Measurements from ENCODE around the gene POU2F2. TPM values are rescaled to one million over a fixed set of nuclear protein-coding genes. Genes with fewer than 3 reads are reported as not detected.

POU2F2 gene
- total RNA-seq, 1 donor from 2014 or later, result 1.6 TPM

GRCh38 chr19:42151782-42152684 lies 19.8 kb upstream of the POU2F2 start:
- peak overlapping the region; percentile 69 for H3K27ac Mint-ChIP-seq
- H3K36me3 Mint-ChIP-seq (ENCODE audit: insufficient read depth), result no peaks in the 10 kb centered on the region
- peak; percentile 39 for DNase-seq (ENCODE audit: low spot score, unreplicated experiment)
- H3K27me3 Mint-ChIP-seq, result peaks cover 63% of the 10 kb centered on the region
- no peak overlapping the region for H3K4me3 Mint-ChIP-seq (ENCODE audit: low read depth)
- no peaks in the 10 kb centered on the region for H3K9me3 Mint-ChIP-seq (ENCODE audit: low read depth)
- peaks cover 31% of the 10 kb centered on the region for H3K4me1 Mint-ChIP-seq (ENCODE audit: low read depth)
- TF ChIP-seq, protein P1, sequence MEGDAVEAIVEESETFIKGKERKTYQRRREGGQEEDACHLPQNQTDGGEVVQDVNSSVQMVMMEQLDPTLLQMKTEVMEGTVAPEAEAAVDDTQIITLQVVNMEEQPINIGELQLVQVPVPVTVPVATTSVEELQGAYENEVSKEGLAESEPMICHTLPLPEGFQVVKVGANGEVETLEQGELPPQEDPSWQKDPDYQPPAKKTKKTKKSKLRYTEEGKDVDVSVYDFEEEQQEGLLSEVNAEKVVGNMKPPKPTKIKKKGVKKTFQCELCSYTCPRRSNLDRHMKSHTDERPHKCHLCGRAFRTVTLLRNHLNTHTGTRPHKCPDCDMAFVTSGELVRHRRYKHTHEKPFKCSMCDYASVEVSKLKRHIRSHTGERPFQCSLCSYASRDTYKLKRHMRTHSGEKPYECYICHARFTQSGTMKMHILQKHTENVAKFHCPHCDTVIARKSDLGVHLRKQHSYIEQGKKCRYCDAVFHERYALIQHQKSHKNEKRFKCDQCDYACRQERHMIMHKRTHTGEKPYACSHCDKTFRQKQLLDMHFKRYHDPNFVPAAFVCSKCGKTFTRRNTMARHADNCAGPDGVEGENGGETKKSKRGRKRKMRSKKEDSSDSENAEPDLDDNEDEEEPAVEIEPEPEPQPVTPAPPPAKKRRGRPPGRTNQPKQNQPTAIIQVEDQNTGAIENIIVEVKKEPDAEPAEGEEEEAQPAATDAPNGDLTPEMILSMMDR (IDR thresholded peaks at IDR 0.05; ENCODE audit: unreplicated experiment), result no peak

DNA sequence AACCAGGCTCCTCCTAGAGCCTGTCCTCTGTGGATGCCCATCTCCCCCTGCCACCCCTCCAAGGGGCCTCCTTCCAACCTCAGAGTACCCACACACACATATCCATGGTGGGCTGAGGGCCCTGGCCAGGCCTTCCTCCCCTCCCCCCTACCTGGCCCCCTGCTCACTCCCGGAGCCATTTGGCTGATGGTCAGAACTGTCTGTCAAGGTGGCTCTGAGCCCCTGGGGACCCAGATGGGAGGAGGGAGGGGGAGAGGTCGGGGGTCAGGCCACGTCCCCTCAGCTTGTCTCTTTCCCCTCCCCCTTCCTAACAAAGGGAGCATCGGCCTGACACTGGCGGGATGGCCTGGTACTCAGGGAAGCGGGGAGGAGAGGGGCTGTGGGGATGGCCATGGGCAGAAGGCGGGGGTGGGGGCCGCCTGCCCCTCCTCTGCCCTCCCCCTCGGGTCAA lies 18.7 kb upstream of the POU2F2 start:
- Mint-ChIP-seq H3K4me3 (ENCODE audit: low read depth) (no peak overlapping the region), H3K27ac (no peak overlapping the region), H3K27me3 (peaks cover 66% of the 10 kb centered on the region), H3K9me3 (ENCODE audit: low read depth) (no peaks in the 10 kb centered on the region), H3K4me1 (ENCODE audit: low read depth) (peaks cover 31% of the 10 kb centered on the region), H3K36me3 (ENCODE audit: insufficient read depth) (no peaks in the 10 kb centered on the region)
- no peak for DNase-seq (ENCODE audit: low spot score, unreplicated experiment)
- TF ChIP-seq, protein P1 (IDR thresholded peaks at IDR 0.05; ENCODE audit: unreplicated experiment), result no peak

DNA sequence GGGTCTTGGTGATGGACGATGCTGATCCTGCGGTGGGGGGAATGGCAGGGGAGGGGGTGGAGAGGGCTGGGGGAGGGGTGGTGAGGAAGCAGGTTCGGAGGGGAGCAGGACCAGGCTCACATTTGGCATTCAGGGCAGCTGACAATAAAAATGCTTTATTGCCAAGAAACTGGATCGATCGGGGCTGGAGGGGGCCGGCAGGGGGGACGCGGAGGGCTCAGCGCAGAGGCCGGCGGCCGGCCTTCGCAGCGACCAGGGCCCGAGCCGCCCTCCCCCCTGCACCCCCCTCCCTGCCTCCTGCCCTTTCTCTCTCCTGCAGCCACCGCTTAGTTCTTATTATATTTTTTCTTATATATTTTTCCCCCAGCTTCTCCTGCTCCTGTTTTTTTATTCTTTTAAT lies 18.1 kb upstream of the POU2F2 start:
- Mint-ChIP-seq H3K4me3 (ENCODE audit: low read depth) (no peak overlapping the region), H3K4me1 (ENCODE audit: low read depth) (peaks cover 31% of the 10 kb centered on the region), H3K27ac (no peak overlapping the region), H3K36me3 (ENCODE audit: insufficient read depth) (no peaks in the 10 kb centered on the region), H3K9me3 (ENCODE audit: low read depth) (no peaks in the 10 kb centered on the region), H3K27me3 (peaks cover 63% of the 10 kb centered on the region)
- TF ChIP-seq, protein P1 (IDR thresholded peaks at IDR 0.05; ENCODE audit: unreplicated experiment), result no peak
- DNase-seq (ENCODE audit: low spot score, unreplicated experiment), result no peak

- Mint-ChIP-seq H3K27me3 (peaks cover 60% of the 10 kb centered on the region), H3K36me3 (ENCODE audit: insufficient read depth) (no peaks in the 10 kb centered on the region), H3K4me1 (ENCODE audit: low read depth) (peaks cover 31% of the 10 kb centered on the region), H3K4me3 (ENCODE audit: low read depth) (no peak overlapping the region), H3K9me3 (ENCODE audit: low read depth) (no peaks in the 10 kb centered on the region), H3K27ac (no peak overlapping the region)
- TF ChIP-seq, protein P1 (IDR thresholded peaks at IDR 0.05; ENCODE audit: unreplicated experiment), result no peak
- no peak for DNase-seq (ENCODE audit: low spot score, unreplicated experiment)
Observed at GRCh38 chr19:42149447-42150202, 17.4 kb upstream of the POU2F2 start.

GRCh38 chr19:42148266-42148665 lies 16.0 kb upstream of the POU2F2 start:
- no peaks in the 10 kb centered on the region for H3K9me3 Mint-ChIP-seq (ENCODE audit: low read depth)
- H3K27me3 Mint-ChIP-seq, result peaks cover 63% of the 10 kb centered on the region
- no peak overlapping the region for H3K27ac Mint-ChIP-seq
- DNase-seq (ENCODE audit: low spot score, unreplicated experiment), result no peak
- H3K4me3 Mint-ChIP-seq (ENCODE audit: low read depth), result no peak overlapping the region
- H3K36me3 Mint-ChIP-seq (ENCODE audit: insufficient read depth), result no peaks in the 10 kb centered on the region
- peaks cover 23% of the 10 kb centered on the region for H3K4me1 Mint-ChIP-seq (ENCODE audit: low read depth)
- TF ChIP-seq, protein P1 (IDR thresholded peaks at IDR 0.05; ENCODE audit: unreplicated experiment), result no peak
